Stimulated activated CD8-positive, alpha-beta memory T cell treated with anti-CD3 and anti-CD28 coated beads, Interleukin-7, amount 100 ng/mL, for 24 hours (primary cell): ENCODE measurements around the gene IL20.
"Not testable (repeated sequence)": the region's sequence is repeated elsewhere in the genome, so short reads cannot be mapped to it uniquely, and the experiment has no call there.

Experiments used
- DNase-seq: peaks from one replicate; pipeline ENCODE4 v3.0.0-alpha.2; 2020; ENCODE audit warnings: low read depth

IL20 gene

DNA sequence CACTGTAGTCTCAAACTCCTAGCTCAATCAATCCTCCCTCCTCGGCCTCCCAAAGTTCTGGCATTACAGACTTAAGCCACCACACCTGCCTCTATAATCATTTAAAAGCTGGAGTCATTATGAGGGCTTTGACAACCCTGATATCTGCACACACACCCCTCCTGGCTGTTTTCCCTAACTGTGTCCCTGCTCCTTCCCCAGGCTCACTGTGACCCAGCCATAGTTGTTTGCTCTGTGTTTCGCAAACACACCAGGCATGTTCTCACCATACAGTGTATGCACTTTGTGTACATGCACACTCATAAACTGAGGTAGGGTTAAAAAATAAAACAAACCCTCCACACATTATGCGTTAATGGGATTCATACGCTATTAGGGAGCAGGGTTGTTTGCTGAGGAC lies 21.8 kb upstream of the IL20 start:
- no peak for DNase-seq

- DNase-seq: no peak
These were observed 18.9 kb upstream of the IL20 start for GRCh38 chr1:206846487-206846886.

DNA sequence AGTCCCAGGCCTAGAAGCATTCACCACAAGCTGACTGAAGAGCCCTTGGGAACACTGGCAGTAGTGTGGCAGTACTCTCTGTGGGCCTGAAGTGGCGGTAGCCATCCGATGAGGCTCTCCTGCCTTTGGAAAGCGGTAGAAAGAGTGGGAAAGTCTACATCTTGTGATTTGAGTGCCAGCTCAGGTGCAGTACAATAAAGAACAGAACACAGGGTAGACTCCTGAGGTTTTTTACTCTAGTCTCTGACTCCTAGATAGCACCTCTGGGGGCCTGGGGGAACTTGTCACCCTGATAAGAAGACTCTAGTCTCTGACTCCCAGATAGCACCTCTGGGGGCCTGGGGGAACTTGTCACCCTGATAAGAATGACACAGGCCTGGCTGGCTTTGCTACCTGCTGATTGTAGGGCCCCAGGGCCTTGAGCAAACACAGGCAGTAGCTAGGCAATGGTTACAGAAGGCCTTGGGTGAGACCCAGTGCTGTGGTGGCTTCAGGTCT lies 18.0 kb upstream of the IL20 start:
- DNase-seq: no peak

- DNase-seq: no peak
These were observed 17.5 kb upstream of the IL20 start for GRCh38 chr1:206847946-206848345.

DNA sequence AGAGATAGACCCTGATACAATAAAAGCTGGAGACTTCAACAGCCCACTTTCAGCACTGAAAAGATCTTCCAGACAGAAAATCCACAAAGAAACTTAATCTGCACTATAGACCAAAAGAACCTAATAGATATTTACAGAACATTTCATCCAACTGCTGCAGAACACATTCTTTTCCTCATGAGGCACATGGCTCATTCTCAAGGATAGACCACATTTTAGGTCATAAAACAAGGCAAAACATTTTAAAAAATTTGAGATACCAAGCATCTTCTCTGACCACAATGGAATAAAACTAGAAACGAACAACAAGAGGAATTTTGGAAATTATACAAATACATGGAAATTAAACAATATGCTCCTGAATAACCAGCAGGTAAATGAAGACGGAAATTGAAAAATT lies 15.0 kb upstream of the IL20 start:
- DNase-seq: no peak

- no peak for DNase-seq
These were observed 13.9 kb upstream of the IL20 start for GRCh38 chr1:206851341-206852010.

GRCh38 chr1:206852662-206853061 lies 12.8 kb upstream of the IL20 start:
- not testable (repeated sequence) for DNase-seq

GRCh38 chr1:206853696-206854095 lies 11.7 kb upstream of the IL20 start:
- not testable (repeated sequence) for DNase-seq

GRCh38 chr1:206854401-206855129 lies 10.9 kb upstream of the IL20 start:
- no peak for DNase-seq

GRCh38 chr1:206855859-206856258 lies 9.6 kb upstream of the IL20 start:
- DNase-seq: no peak

DNA sequence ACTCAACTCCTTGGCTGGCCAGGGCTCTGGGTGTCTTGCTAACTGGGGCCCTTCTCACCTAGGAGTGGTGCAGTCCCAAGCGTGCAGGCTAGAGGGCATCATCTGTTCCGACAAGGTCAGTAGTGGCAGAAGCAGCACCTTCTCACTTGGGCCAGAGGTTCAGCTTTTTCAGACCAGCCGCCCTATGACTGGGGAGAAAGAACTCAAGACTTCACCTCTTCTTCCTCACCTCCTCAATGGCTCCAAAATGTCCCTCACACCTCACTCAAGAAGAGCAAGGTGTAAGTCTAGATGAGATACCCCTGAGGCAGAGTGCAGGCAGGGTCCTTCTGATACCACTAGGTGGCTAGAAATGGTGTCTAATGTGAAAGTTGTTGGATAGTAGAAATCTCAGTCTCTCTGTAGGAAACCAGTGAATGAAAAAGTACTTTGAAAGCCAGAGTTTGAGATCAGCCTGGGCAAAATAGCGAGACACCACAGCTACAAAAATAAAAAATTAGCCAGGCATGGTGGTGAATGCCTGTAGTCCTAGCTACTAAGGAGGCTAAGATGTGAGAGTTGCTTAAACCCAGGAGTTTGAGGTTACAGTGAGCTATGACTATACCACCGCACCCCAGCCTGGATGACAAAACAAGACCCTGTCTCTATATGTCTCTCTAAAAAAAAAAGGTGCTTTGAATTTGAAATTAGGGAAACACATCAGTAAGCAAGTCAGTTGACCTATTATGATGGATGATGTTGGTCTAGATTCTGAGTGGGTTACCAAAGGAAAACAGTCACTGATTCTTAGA lies 8.6 kb upstream of the IL20 start:
- DNase-seq: no peak

- no peak for DNase-seq
These were observed 6.3 kb upstream of the IL20 start for GRCh38 chr1:206859082-206859521.

DNA sequence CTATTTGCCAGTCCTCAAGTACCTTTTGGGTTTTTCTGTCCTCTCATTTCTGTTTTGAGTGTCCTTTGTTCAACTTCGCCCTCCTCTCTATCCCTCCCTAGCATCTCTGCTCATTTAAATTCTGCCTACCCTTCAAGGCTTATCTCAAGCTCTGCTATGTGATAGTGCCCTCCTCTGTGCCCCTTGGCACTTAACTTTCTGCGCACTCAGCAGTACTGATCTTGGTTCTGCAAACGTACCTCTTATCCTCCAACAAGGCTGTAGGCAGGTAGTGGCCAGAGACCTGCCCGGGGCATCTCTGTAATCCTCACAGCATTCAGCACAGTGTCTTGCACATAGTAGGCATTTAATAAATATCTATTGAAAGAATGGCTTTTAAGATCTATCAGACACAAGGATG lies 5.3 kb upstream of the IL20 start:
- DNase-seq: no peak

DNA sequence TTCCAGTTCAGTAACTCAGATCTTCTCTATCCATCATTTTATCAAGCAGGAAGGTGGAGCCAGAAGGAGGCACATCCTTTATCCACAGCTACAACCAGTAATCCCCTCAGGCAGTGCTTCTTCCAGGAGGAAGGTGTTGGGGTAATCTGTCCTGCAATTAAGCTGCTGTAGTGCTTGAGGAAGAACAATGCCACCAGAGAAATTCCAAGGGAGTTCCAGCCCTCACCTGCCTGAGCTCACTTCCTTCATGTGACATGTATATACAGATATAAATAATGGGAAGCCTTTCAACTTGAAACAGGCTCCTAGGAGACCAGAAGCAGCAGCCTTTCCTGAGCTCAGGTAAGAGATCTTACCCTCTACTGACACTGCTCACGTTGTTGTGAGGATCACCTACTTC lies 2.2 kb upstream of the IL20 start:
- no peak for DNase-seq

- no peak for DNase-seq
These were observed 639 bp downstream of the IL20 start for GRCh38 chr1:206866062-206866461.

GRCh38 chr1:206867239-206867638 lies 1.8 kb downstream of the IL20 start:
- DNase-seq: no peak

DNA sequence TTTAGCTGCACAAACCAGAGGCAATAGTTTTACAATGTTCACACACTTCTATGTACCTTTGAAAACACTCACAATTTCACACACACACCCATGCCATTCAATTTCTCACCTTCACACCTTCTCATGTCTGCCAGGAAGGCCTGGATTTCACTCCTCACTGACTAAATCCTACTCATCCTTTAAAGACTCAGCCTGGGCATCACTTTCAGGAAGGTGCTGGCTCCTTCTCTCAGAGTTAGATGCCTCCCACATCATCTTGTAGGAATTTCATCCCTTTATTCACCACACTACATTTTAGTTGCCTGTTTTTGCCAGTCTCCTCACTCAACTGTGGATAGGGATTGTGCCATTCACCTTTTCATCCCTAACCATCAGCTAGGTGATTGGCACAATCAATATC lies 2.3 kb downstream of the IL20 start:
- no peak for DNase-seq

DNA sequence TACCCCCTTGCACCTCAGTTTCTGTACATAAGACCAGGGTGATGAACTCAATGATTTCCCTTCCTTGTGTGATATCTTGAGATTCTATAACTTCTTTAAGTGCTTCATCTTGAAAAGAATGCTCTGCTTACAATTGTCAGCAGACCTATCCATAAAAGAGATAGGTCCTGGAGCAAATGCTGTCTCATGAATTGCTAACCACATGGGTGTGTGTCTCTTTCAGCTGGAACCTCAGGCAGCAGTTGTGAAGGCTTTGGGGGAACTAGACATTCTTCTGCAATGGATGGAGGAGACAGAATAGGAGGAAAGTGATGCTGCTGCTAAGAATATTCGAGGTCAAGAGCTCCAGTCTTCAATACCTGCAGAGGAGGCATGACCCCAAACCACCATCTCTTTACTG lies 2.8 kb downstream of the IL20 start:
- no peak for DNase-seq

DNA sequence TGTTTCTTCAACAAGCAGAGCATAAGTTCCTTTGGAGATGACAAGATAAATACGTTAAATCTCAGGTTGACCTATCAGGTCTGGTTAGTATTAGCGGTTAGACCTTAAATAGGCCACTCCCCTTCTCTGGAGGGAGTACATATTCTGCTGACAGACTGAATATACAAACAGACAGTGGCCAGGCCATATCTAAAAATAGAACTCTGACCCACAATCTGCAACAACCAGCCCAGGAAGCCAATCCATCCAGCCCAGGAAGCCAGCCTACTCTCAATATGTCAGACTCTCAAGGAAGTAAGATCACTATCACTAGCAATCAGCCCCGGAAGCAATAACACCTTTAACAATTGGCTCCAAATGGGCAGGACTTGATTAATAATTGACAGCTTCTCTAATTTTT lies 6.7 kb downstream of the IL20 start:
- DNase-seq: no peak

DNA sequence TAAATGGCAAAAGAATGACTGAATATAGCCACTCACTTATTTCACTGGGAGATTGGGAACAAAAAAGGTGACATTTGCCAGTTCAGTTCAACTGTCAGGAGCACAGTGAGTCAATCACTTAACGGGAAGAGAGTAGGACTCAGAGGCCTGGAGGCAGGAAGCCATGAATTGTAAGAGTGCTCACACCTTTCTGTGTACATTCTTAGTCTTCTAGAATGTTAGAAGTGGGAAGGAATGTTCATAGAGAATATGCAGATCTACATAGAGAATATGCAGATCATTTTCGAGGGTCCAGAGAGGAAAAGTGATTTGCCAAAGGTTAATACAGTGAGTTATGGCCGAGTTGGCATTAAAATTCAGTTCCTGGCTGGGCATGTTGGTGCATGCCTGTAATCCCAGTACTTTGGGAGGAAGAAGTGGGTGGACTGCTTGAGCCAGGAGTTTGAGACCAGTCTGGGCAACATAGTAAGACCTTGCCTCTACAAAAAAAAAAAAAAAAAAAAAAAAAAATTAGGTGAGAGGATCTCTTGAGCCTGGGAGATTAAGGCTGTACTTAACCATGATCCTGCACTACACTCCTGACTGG lies 8.3 kb downstream of the IL20 start:
- DNase-seq: no peak

GRCh38 chr1:206875752-206876377 lies 10.4 kb downstream of the IL20 start:
- no peak for DNase-seq

- DNase-seq: no peak
These were observed 13.0 kb downstream of the IL20 start for GRCh38 chr1:206878456-206878855.
